HPDE6-E6E7 (cell line): ENCODE measurements around the gene IFITM2.
"Not testable (repeated sequence)": the region's sequence is repeated elsewhere in the genome, so short reads cannot be mapped to it uniquely, and the experiment has no call there.

Experiments
- DNase-seq: peaks from one replicate; pipeline ENCODE4 v3.0.0; 2011; ENCODE audit warnings: missing footprints; ENCODE audit errors: extremely low spot score

The IFITM2 gene

GRCh38 chr11:308740-309665 lies 1.4 kb downstream of the IFITM2 start:
- DNase-seq: not testable (repeated sequence)

GRCh38 chr11:309979-310572 lies 2.5 kb downstream of the IFITM2 start:
- DNase-seq: not testable (repeated sequence)

GRCh38 chr11:311013-311748 lies 3.6 kb downstream of the IFITM2 start:
- not testable (repeated sequence) for DNase-seq

- no peak for DNase-seq
Observed at GRCh38 chr11:312092-312816, 4.6 kb downstream of the IFITM2 start.

GRCh38 chr11:313304-313786 lies 5.7 kb downstream of the IFITM2 start:
- DNase-seq: no peak

GRCh38 chr11:313787-314553 lies 6.4 kb downstream of the IFITM2 start, which contains the start of gene IFITM1:
IFITM1 (plus strand) TSS chr11:314040; CDS start chr11:314171, 131 bp downstream.
- DNase-seq: peak; percentile 67

- DNase-seq: not testable (repeated sequence)
Observed at GRCh38 chr11:314554-314875, 6.9 kb downstream of the IFITM2 start.

- DNase-seq: no peak
Observed at GRCh38 chr11:315051-315481, 7.5 kb downstream of the IFITM2 start.

- no peak for DNase-seq
Observed at GRCh38 chr11:315516-315994, 7.9 kb downstream of the IFITM2 start.

GRCh38 chr11:316031-316701 lies 8.6 kb downstream of the IFITM2 start:
- no peak for DNase-seq

- DNase-seq: no peak
Observed at GRCh38 chr11:316891-317301, 9.3 kb downstream of the IFITM2 start.

- DNase-seq: not testable (repeated sequence)
Observed at GRCh38 chr11:317668-318404, 10.2 kb downstream of the IFITM2 start.

GRCh38 chr11:318405-319120 lies 10.9 kb downstream of the IFITM2 start:
- not testable (repeated sequence) for DNase-seq

- DNase-seq: not testable (repeated sequence)
Observed at GRCh38 chr11:319121-319887, 11.7 kb downstream of the IFITM2 start.

- DNase-seq: not testable (repeated sequence)
Observed at GRCh38 chr11:319888-320273, 12.3 kb downstream of the IFITM2 start.

- DNase-seq: no peak
Observed at GRCh38 chr11:324156-324555, 16.5 kb downstream of the IFITM2 start.

GRCh38 chr11:324593-325517 lies 17.2 kb downstream of the IFITM2 start:
- DNase-seq: not testable (repeated sequence)
